Astrocyte of the cerebellum (primary cell): ENCODE results near the gene ITPR2.

Source experiments
- DNase-seq: peaks from one replicate; pipeline ENCODE4 v3.0.0-alpha.2; 2011; ENCODE audit warnings: low read depth
- H3K4me3 ChIP-seq: 2 replicates; pipeline ENCODE4 v1.5.1; 2011; ENCODE audit warnings: mild to moderate bottlenecking, low read depth, low read length, moderate library complexity
- CTCF ChIP-seq: IDR thresholded peaks from 2 replicates; pipeline ENCODE4 v1.5.1; 2012; ENCODE audit warnings: low read length, low read depth, moderate library complexity, mild to moderate bottlenecking; ENCODE audit errors: missing control alignments
- in situ Hi-C: cut with HindIII; loops from 2 replicates; pipeline ENCODE4 v1.10.0; 2017; ENCODE audit warnings: low sequenced_read_pairs

The ITPR2 gene

GRCh38 chr12:26367991-26368730 lies 464.8 kb downstream of the ITPR2 start:
- DNase-seq = no peak
- no peak for TF ChIP-seq CTCF
- in situ Hi-C loops = no loop called here
- no peak overlapping the region for H3K4me3 ChIP-seq

- DNase-seq = no peak
- TF ChIP-seq CTCF = no peak
- no peak overlapping the region for H3K4me3 ChIP-seq
- in situ Hi-C loops = no loop called here
Observed at GRCh38 chr12:26361964-26362363, 471.0 kb downstream of the ITPR2 start.

DNA sequence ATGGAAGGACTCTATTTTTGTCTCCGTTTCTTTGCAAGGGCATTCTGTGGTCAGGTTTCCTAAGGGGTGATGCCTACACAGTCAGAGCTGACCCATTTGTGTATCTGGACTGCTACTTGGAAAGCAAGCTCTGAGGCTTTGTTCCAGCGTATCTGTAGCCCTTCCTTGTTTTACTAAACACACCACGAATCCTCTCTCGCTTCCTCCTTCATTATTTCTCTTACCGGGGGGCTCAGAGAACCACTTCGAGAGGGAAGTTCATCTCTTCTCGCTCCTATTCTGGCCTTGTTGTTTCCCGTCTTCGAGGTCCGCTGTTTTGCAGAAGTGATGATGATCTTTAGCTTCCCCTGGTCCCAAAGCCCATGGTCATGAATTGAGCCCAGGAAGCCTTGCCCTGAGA lies 472.9 kb downstream of the ITPR2 start:
- in situ Hi-C loops = no loop called here
- no peak for DNase-seq
- H3K4me3 ChIP-seq = no peak overlapping the region
- TF ChIP-seq CTCF = no peak

- no peak for TF ChIP-seq CTCF
- no peak overlapping the region for H3K4me3 ChIP-seq
- no peak for DNase-seq
- in situ Hi-C loops = no loop called here
Observed at GRCh38 chr12:26359576-26359975, 473.4 kb downstream of the ITPR2 start.

- in situ Hi-C loops = no loop called here
- TF ChIP-seq CTCF = no peak
- no peak for DNase-seq
- no peak overlapping the region for H3K4me3 ChIP-seq
Observed at GRCh38 chr12:26358651-26359050, 474.3 kb downstream of the ITPR2 start.

- no peak overlapping the region for H3K4me3 ChIP-seq
- in situ Hi-C loops = no loop called here
- DNase-seq = no peak
- no peak for TF ChIP-seq CTCF
Observed at GRCh38 chr12:26347300-26347699, 485.7 kb downstream of the ITPR2 start.
